GM12878 (cell line): ENCODE measurements around the gene NKAIN1. TPM values are rescaled to one million over a fixed set of nuclear protein-coding genes. Genes with fewer than 3 reads are reported as not detected.
A peak's percentile ranks its signal among the peaks of the same experiment; 100 is the strongest.

Experiments used
- ATAC-seq: fragments of 200-7000 bp; cut with Tn5 transposase; 3 replicates; pipeline ENCODE4 v1.9.1; 2020; ENCODE audit warnings: mild to moderate bottlenecking, moderate library complexity
- BruUV-seq: library from RNA; stranded (reverse); fragments of 400-500 nt; replicated peaks from 2 replicates; lab custom pipeline; 2021; lab: Mats Ljungman, UMichigan
- CTCF ChIA-PET: fragments of 300-600 bp; sonication (Branson Sonifier 250); formaldehyde crosslinking; extraction: SDS; loops from one replicate; lab custom pipeline; 2021; ENCODE audit warnings: inconsistent platforms; lab: Yijun Ruan, JAX
- POLR2A ChIA-PET: fragments of 350-600 bp; formaldehyde crosslinking; extraction: SDS; loops from one replicate; lab custom pipeline; 2021; ENCODE audit warnings: inconsistent platforms; lab: Charles Lee
- RAD21 ChIA-PET: fragments of 300-600 bp; sonication (Branson Sonifier 250); formaldehyde crosslinking; loops from one replicate; lab custom pipeline; 2023; ENCODE audit warnings: antibody characterized with exemption; ENCODE audit not compliant: unreplicated experiment; lab: Charles Lee
- SMC1A ChIA-PET: fragments of 300-600 bp; sonication (Branson Sonifier 250); formaldehyde crosslinking; loops from one replicate; lab custom pipeline; 2023; ENCODE audit not compliant: unreplicated experiment, uncharacterized antibody; lab: Charles Lee
- DNase-seq: peaks from one replicate; pipeline ENCODE4 v3.0.0-alpha.2; 2011; ENCODE audit warnings: low read depth, low spot score
- FAIRE-seq: peaks from 3 replicates; lab custom pipeline; 2011; peaks lifted over from hg19 to GRCh38; lab: Jason Lieb, UNC
- H2AFZ ChIP-seq: 2 replicates; pipeline ENCODE4 v1.6.0; 2011; ENCODE audit warnings: low read depth, low read length, control low read depth; ENCODE audit not compliant: control insufficient read depth
- H3K27ac ChIP-seq: 2 replicates; pipeline ENCODE4 v1.5.1; 2011; ENCODE audit warnings: control low read depth; ENCODE audit not compliant: control insufficient read depth, insufficient read depth
- H3K27me3 ChIP-seq, 2 experiments: replicated peaks in 1 of 2; 2 replicates each; pipeline versions ENCODE4 v1.6.0 to v1.6.1; 2011; ENCODE audit warnings: low read length in 1 of 2; ENCODE audit not compliant: control insufficient read depth in 2 of 2, insufficient read depth in 2 of 2
- H3K36me3 ChIP-seq, 2 experiments: 2 replicates each; pipeline ENCODE4 v1.5.1; 2011; ENCODE audit warnings: low read length in 1 of 2; ENCODE audit not compliant: control insufficient read depth in 2 of 2, insufficient read depth in 2 of 2
- H3K4me1 ChIP-seq: 2 replicates; pipeline ENCODE4 v1.6.1; 2011; ENCODE audit warnings: mild to moderate bottlenecking, low read length, moderate library complexity, mixed read lengths; ENCODE audit not compliant: control insufficient read depth, insufficient read depth
- H3K4me2 ChIP-seq: 2 replicates; pipeline ENCODE4 v1.6.0; 2011; ENCODE audit warnings: control low read depth; ENCODE audit not compliant: control insufficient read depth, insufficient read depth
- H3K4me3 ChIP-seq: fragments of 200-600 bp; sonication (generic); 2 replicates; pipeline ENCODE4 v1.5.1; 2016
- H3K79me2 ChIP-seq: 2 replicates; pipeline ENCODE4 v1.6.0; 2011; ENCODE audit warnings: low read length; ENCODE audit not compliant: control insufficient read depth, insufficient read depth
- H3K9ac ChIP-seq: 2 replicates; pipeline ENCODE4 v1.8.0; 2011; ENCODE audit warnings: low read length, control low read depth, mixed read lengths; ENCODE audit not compliant: control insufficient read depth, insufficient read depth
- H3K9me3 ChIP-seq: replicated peaks from 3 replicates; pipeline ENCODE4 v1.5.1; 2011; ENCODE audit warnings: mild to moderate bottlenecking, low read length; ENCODE audit not compliant: control insufficient read depth, insufficient read depth
- H4K20me1 ChIP-seq: 2 replicates; pipeline ENCODE4 v1.6.0; 2011; ENCODE audit not compliant: control insufficient read depth, insufficient read depth
- BACH1 ChIP-seq: fragments of 450-650 bp; IDR thresholded peaks from 2 replicates; pipeline ENCODE4 v1.6.1; 2017; ENCODE audit warnings: mild to moderate bottlenecking, borderline replicate concordance
- MEF2B ChIP-seq: fragments of 450-650 bp; IDR thresholded peaks from 2 replicates; pipeline ENCODE4 v1.6.1; 2018; ENCODE audit warnings: mild to moderate bottlenecking, moderate library complexity; ENCODE audit not compliant: partially characterized antibody, poor library complexity, severe bottlenecking
- RB1 ChIP-seq: fragments of 450-650 bp; formaldehyde crosslinking; IDR thresholded peaks from 2 replicates; pipeline ENCODE4 v1.6.1; 2017; ENCODE audit warnings: mild to moderate bottlenecking, borderline replicate concordance
- STAT3 ChIP-seq: IDR thresholded peaks from 2 replicates; pipeline ENCODE4 v1.6.1; 2011; ENCODE audit warnings: low read depth, low read length, improper control_type of control experiment
- TAF1 ChIP-seq: IDR thresholded peaks from 2 replicates; pipeline ENCODE4 v1.6.1; 2011; ENCODE audit warnings: mild to moderate bottlenecking, low read depth, low read length, borderline replicate concordance
- TCF12 ChIP-seq: IDR thresholded peaks from 2 replicates; pipeline ENCODE4 v1.6.1; 2011; ENCODE audit warnings: low read depth, mild to moderate bottlenecking, low read length
- YY1 ChIP-seq: IDR thresholded peaks from 2 replicates; pipeline ENCODE4 v1.6.1; 2011; ENCODE audit warnings: low read depth, mild to moderate bottlenecking, low read length
- ZNF384 ChIP-seq: IDR thresholded peaks from 2 replicates; pipeline ENCODE4 v1.6.1; 2012; ENCODE audit warnings: low read depth, mild to moderate bottlenecking, low read length, improper control_type of control experiment, borderline replicate concordance
- WGBS: methylation state at CpG from one replicate; pipeline ENCODE4 v1.1.6; 2016; ENCODE audit warnings: low lambda C conversion rate; ENCODE audit not compliant: insufficient replicate concordance, insufficient coverage; ENCODE audit errors: missing lambda C conversion rate; 5-methylcytosine and 5-hydroxymethylcytosine counted together
- in situ Hi-C: fragments of 300-500 bp; cut with MboI; formaldehyde crosslinking; loops from 9 replicates; pipeline ENCODE4 v1.14.3; 2018; ENCODE audit warnings: mixed read lengths
- intact Hi-C: fragments of 100-400 bp; cut with micrococcal nuclease; formaldehyde crosslinking; loops from one replicate; pipeline ENCODE4 v1.14.2; 2022; ENCODE audit not compliant: unreplicated experiment
- polyA plus RNA-seq, 11 experiments: library from polyadenylated mRNA; depleted of rRNA in 4 of 11; unstranded in 6 of 11; stranded (reverse) in 5 of 11; fragments of >200 nt; fragmentation: Nextera tagmentation in 4 of 11; fragmentation: Illumina TruSeq in 1 of 11; extraction: Ambion mirVana in 4 of 11; extraction: Trizol in 1 of 11; gene quantifications; 1 replicate in 1 of 11; 2 replicates in 10 of 11; pipeline versions ENCODE4 v1.2.1 to v1.2.3, GENCODE V29; 2011 to 2016; ENCODE audit warnings: inconsistent platforms in 2 of 11, missing spikeins in 2 of 11, low read depth in 1 of 11
- total RNA-seq, 4 experiments: library from RNA; depleted of rRNA in 3 of 4; stranded (reverse); fragments of >200 nt in 3 of 4; fragmentation: Illumina TruSeq in 1 of 4; extraction: Trizol in 1 of 4; gene quantifications; 2 replicates each; pipeline versions ENCODE4 v1.2.1 to v1.2.3, GENCODE V29; 2013 to 2021
- TF ChIP-seq, protein P1 (sequence below): IDR thresholded peaks from 2 replicates; pipeline ENCODE4 v1.6.1; 2011; ENCODE audit warnings: borderline replicate concordance, low read depth, mild to moderate bottlenecking, moderate library complexity, low read length; ENCODE audit not compliant: insufficient read depth, poor library complexity, severe bottlenecking
- TF ChIP-seq, protein P2 (sequence below): fragments of 450-650 bp; formaldehyde crosslinking; IDR thresholded peaks from 2 replicates; pipeline ENCODE4 v1.4.0; 2020; ENCODE audit warnings: mild to moderate bottlenecking, moderate library complexity
- TF ChIP-seq, protein P3 (sequence below): fragments of 450-650 bp; IDR thresholded peaks from 2 replicates; pipeline ENCODE4 v1.6.1; 2016; ENCODE audit warnings: mild to moderate bottlenecking

NKAIN1 gene
- total and polyA plus RNA-seq, 10 of the 15 experiments (the other 5 are each of a cell fraction or from before 2014, with no cell fraction given): not detected

DNA sequence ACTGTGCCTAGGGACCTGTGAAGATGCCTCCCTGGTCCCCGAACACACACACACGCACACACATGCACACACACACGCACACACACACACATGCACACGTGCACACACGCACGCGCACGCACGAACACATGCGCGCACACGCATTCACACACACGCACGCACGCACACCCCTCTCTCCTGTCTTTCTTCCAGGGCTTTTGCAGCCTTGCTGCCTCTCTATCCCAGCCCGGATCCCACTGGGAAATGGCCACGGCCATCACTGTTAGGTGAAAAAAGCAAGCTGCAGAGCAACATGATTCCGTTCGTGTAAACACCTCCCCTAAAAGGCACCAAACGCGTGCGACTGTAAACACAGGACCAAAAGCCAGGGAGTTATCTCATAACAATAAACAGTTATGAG is 39.7 kb downstream of the NKAIN1 start:
- no peaks in the 10 kb centered on the region for H4K20me1 ChIP-seq
- H3K27ac ChIP-seq: no peak overlapping the region
- ChIA-PET CTCF (interaction anchor here (0.6 to 1.1 kb wide), 2 partner anchors 11 to 16 kb away, joined by 3 read pairs; no protein-coding TSS in a partner anchor), POLR2A (no interaction called here), SMC1A (no interaction called here), RAD21 (no interaction called here)
- ATAC-seq (no peak), DNase-seq (no peak), FAIRE-seq (no peak)
- no peak overlapping the region for H3K4me3 ChIP-seq
- no peaks in the 10 kb centered on the region for H3K9me3 ChIP-seq
- intact Hi-C loops: no loop called here
- no peaks in the 10 kb centered on the region for H3K79me2 ChIP-seq
- no peak overlapping the region for H2AFZ ChIP-seq
- H3K27me3 ChIP-seq: no peaks in the 10 kb centered on the region; a peak in 1 of 4 replicates
- no TSS peak for BruUV-seq
- TF ChIP-seq TAF1: no peak
- TF ChIP-seq YY1: no peak
- TF ChIP-seq, protein P1, sequence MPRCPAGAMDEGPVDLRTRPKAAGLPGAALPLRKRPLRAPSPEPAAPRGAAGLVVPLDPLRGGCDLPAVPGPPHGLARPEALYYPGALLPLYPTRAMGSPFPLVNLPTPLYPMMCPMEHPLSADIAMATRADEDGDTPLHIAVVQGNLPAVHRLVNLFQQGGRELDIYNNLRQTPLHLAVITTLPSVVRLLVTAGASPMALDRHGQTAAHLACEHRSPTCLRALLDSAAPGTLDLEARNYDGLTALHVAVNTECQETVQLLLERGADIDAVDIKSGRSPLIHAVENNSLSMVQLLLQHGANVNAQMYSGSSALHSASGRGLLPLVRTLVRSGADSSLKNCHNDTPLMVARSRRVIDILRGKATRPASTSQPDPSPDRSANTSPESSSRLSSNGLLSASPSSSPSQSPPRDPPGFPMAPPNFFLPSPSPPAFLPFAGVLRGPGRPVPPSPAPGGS: peak; percentile 56
- TF ChIP-seq TCF12: no peak
- H3K4me2 ChIP-seq: no peak overlapping the region
- in situ Hi-C loops: no loop called here
- H3K9ac ChIP-seq: no peak overlapping the region
- no peaks in the 10 kb centered on the region for H3K4me1 ChIP-seq
- H3K36me3 ChIP-seq: no peaks in the 10 kb centered on the region
- WGBS: 53% methylated on average over 16 of the region's 22 CpGs

GRCh38 chr1:31199236-31199790 is 40.4 kb downstream of the NKAIN1 start:
- no peaks in the 10 kb centered on the region for H3K36me3 ChIP-seq
- no peak overlapping the region for H3K9ac ChIP-seq
- POLR2A ChIA-PET: no interaction called here
- no peak for FAIRE-seq
- H2AFZ ChIP-seq: no peak overlapping the region
- RAD21 ChIA-PET: no interaction called here
- no peaks in the 10 kb centered on the region for H3K79me2 ChIP-seq
- no peaks in the 10 kb centered on the region for H3K4me1 ChIP-seq
- no peaks in the 10 kb centered on the region for H4K20me1 ChIP-seq
- in situ Hi-C loops: no loop called here
- DNase-seq: no peak
- no TSS peak for BruUV-seq
- intact Hi-C loops: no loop called here
- SMC1A ChIA-PET: no interaction called here
- CTCF ChIA-PET: interaction anchor here (0.9 to 1.1 kb wide), 2 partner anchors 15 to 133 kb away, joined by 3 to 5 read pairs; no protein-coding TSS in a partner anchor
- H3K27ac ChIP-seq: no peak overlapping the region
- no peak overlapping the region for H3K4me2 ChIP-seq
- no peaks in the 10 kb centered on the region; a peak in 1 of 4 replicates for H3K27me3 ChIP-seq
- H3K9me3 ChIP-seq: no peaks in the 10 kb centered on the region
- H3K4me3 ChIP-seq: no peak overlapping the region
- WGBS: 43% methylated on average over 8 of the region's 8 CpGs
- ATAC-seq: no peak
- no peak for TF ChIP-seq BACH1
- TF ChIP-seq ZNF384: no peak
- no peak for TF ChIP-seq RB1
- TF ChIP-seq, protein P2, sequence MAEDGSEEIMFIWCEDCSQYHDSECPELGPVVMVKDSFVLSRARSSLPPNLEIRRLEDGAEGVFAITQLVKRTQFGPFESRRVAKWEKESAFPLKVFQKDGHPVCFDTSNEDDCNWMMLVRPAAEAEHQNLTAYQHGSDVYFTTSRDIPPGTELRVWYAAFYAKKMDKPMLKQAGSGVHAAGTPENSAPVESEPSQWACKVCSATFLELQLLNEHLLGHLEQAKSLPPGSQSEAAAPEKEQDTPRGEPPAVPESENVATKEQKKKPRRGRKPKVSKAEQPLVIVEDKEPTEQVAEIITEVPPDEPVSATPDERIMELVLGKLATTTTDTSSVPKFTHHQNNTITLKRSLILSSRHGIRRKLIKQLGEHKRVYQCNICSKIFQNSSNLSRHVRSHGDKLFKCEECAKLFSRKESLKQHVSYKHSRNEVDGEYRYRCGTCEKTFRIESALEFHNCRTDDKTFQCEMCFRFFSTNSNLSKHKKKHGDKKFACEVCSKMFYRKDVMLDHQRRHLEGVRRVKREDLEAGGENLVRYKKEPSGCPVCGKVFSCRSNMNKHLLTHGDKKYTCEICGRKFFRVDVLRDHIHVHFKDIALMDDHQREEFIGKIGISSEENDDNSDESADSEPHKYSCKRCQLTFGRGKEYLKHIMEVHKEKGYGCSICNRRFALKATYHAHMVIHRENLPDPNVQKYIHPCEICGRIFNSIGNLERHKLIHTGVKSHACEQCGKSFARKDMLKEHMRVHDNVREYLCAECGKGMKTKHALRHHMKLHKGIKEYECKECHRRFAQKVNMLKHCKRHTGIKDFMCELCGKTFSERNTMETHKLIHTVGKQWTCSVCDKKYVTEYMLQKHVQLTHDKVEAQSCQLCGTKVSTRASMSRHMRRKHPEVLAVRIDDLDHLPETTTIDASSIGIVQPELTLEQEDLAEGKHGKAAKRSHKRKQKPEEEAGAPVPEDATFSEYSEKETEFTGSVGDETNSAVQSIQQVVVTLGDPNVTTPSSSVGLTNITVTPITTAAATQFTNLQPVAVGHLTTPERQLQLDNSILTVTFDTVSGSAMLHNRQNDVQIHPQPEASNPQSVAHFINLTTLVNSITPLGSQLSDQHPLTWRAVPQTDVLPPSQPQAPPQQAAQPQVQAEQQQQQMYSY (CRISPR knock-in tag): no peak
- no peak for TF ChIP-seq STAT3
- TF ChIP-seq, protein P3, sequence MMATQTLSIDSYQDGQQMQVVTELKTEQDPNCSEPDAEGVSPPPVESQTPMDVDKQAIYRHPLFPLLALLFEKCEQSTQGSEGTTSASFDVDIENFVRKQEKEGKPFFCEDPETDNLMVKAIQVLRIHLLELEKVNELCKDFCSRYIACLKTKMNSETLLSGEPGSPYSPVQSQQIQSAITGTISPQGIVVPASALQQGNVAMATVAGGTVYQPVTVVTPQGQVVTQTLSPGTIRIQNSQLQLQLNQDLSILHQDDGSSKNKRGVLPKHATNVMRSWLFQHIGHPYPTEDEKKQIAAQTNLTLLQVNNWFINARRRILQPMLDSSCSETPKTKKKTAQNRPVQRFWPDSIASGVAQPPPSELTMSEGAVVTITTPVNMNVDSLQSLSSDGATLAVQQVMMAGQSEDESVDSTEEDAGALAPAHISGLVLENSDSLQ: no peak
- TF ChIP-seq MEF2B: no peak
